Prostate gland (tissue), 2 donors: ENCODE measurements around the gene MLYCD. TPM values are rescaled to one million over a fixed set of nuclear protein-coding genes. Genes with fewer than 3 reads are reported as not detected.

Experiments
- DNase-seq: peaks from one replicate; pipeline ENCODE4 v3.0.0-alpha.2; 2019; ENCODE audit warnings: low spot score
- H3K27ac ChIP-seq, 2 donors: fragments of 200-600 bp; sonication (generic); 2 replicates each; pipeline ENCODE4 v1.5.1; 2017 to 2019
- H3K27me3 ChIP-seq: fragments of 200-600 bp; sonication (generic); replicated peaks from 2 replicates; pipeline ENCODE4 v1.5.1; 2019; ENCODE audit not compliant: insufficient read depth
- H3K36me3 ChIP-seq, 2 donors: fragments of 200-600 bp; sonication (generic); 1 replicate in 1 of 2; 2 replicates in 1 of 2; pipeline versions ENCODE4 v1.5.1 to v1.8.1; 2017 to 2019
- H3K4me1 ChIP-seq: fragments of 200-600 bp; sonication (generic); replicated peaks from 2 replicates; pipeline ENCODE4 v1.5.1; 2019
- H3K4me3 ChIP-seq, 2 donors: fragments of 200-600 bp; sonication (generic); 2 replicates each; pipeline ENCODE4 v1.5.1; 2017 to 2019
- H3K9me3 ChIP-seq: fragments of 200-600 bp; sonication (generic); 2 replicates; pipeline ENCODE4 v1.5.1; 2017
- POLR2A ChIP-seq: fragments of 450-650 bp; IDR thresholded peaks from one replicate; pipeline ENCODE4 v1.6.1; 2016; ENCODE audit warnings: antibody characterized with exemption, mild to moderate bottlenecking
- POLR2AphosphoS5 ChIP-seq: sonication (generic); formaldehyde crosslinking; IDR thresholded peaks from one replicate; pipeline ENCODE4 v1.6.1; 2017; ENCODE audit warnings: antibody characterized with exemption
- WGBS: methylation state at CpG from one replicate; pipeline ENCODE4 v1.1.5; 2018; 5-methylcytosine and 5-hydroxymethylcytosine counted together
- intact Hi-C: fragments of 100-400 bp; cut with DNase I; formaldehyde crosslinking; loops from one replicate; pipeline ENCODE4 v1.14.2; 2022
- total RNA-seq, 2 donors: library from RNA; depleted of rRNA; stranded (reverse); fragments of >200 nt; gene quantifications; one replicate each; pipeline ENCODE4 v1.1.0, GENCODE V29; 2016
- TF ChIP-seq, protein P1 (sequence below), 4 experiments: fragments of 200-600 bp in 2 of 4; fragments of 450-650 bp in 2 of 4; sonication (generic) in 2 of 4; IDR thresholded peaks; 1 replicate in 3 of 4; 2 replicates in 1 of 4; pipeline ENCODE4 v1.5.1; 2016 to 2019; ENCODE audit warnings: antibody characterized with exemption in 4 of 4, mild to moderate bottlenecking in 2 of 4, moderate library complexity in 2 of 4

The MLYCD gene
- total RNA-seq, 2 donors from 2014 or later = 6.5 to 16.7 TPM

DNA sequence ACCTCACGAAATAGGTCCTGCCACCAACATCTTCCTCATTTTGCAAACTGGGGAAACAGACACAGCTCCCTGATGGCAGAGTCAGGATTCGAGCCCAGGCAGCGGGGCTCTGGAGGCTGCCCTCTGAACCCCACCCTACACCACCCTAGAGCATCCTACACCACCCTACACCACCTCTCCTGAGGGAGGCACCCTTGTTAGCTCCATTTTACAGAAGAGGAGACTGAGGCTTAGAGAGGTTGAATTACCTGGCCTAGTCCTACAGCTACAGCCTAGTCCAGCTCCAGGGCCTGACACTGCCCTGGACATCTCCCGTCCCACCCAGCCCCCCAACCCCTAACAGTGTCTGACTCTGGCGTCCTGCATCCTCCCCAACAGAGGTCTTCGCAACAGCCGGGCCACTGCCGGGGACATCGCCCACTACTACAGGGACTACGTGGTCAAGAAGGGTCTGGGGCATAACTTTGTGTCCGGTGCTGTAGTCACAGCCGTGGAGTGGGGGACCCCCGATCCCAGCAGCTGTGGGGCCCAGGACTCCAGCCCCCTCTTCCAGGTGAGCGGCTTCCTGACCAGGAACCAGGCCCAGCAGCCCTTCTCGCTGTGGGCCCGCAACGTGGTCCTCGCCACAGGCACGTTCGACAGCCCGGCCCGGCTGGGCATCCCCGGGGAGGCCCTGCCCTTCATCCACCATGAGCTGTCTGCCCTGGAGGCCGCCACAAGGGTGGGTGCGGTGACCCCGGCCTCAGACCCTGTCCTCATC, 65.9 kb downstream of the MLYCD start:
- Histone ChIP-seq H3K27ac (no peak overlapping the region), H3K4me1 (no peaks in the 10 kb centered on the region), H3K4me3 (no peak overlapping the region), H3K27me3 (no peaks in the 10 kb centered on the region), H3K36me3 (no peaks in the 10 kb centered on the region), H3K9me3 (no peaks in the 10 kb centered on the region)
- intact Hi-C loops = loop anchor here (5.0 to 10.0 kb wide), 3 partner anchors 97 to 520 kb away; no protein-coding TSS in a partner anchor
- TF ChIP-seq, protein P1, sequence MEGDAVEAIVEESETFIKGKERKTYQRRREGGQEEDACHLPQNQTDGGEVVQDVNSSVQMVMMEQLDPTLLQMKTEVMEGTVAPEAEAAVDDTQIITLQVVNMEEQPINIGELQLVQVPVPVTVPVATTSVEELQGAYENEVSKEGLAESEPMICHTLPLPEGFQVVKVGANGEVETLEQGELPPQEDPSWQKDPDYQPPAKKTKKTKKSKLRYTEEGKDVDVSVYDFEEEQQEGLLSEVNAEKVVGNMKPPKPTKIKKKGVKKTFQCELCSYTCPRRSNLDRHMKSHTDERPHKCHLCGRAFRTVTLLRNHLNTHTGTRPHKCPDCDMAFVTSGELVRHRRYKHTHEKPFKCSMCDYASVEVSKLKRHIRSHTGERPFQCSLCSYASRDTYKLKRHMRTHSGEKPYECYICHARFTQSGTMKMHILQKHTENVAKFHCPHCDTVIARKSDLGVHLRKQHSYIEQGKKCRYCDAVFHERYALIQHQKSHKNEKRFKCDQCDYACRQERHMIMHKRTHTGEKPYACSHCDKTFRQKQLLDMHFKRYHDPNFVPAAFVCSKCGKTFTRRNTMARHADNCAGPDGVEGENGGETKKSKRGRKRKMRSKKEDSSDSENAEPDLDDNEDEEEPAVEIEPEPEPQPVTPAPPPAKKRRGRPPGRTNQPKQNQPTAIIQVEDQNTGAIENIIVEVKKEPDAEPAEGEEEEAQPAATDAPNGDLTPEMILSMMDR (IDR thresholded peaks at IDR 0.05) = no peak
- TF ChIP-seq POLR2A (no peak), POLR2AphosphoS5 (no peak)
- WGBS = 89% methylated on average over 14 of the region's 26 CpGs
- no peak for DNase-seq

- no peak overlapping the region for H3K27ac ChIP-seq
- no peak for DNase-seq
- no peaks in the 10 kb centered on the region for H3K27me3 ChIP-seq
- 95% methylated on average over 27 of the region's 36 CpGs for WGBS
- no peak overlapping the region for H3K4me3 ChIP-seq
- H3K36me3 ChIP-seq = no peaks in the 10 kb centered on the region
- TF ChIP-seq, protein P1 (IDR thresholded peaks at IDR 0.05) = no peak
- TF ChIP-seq POLR2AphosphoS5 (no peak), POLR2A (no peak)
- H3K9me3 ChIP-seq = no peaks in the 10 kb centered on the region
- intact Hi-C loops = loop anchor here (5.0 to 10.0 kb wide), 3 partner anchors 97 to 519 kb away; no protein-coding TSS in a partner anchor
- H3K4me1 ChIP-seq = no peaks in the 10 kb centered on the region
Measured at GRCh38 chr16:83965444-83966152, 66.7 kb downstream of the MLYCD start.

GRCh38 chr16:83966153-83966696, 67.3 kb downstream of the MLYCD start:
- DNase-seq = no peak
- Histone ChIP-seq H3K36me3 (no peaks in the 10 kb centered on the region), H3K4me1 (no peaks in the 10 kb centered on the region), H3K9me3 (no peaks in the 10 kb centered on the region), H3K27ac (no peak overlapping the region), H3K27me3 (no peaks in the 10 kb centered on the region), H3K4me3 (no peak overlapping the region)
- TF ChIP-seq POLR2AphosphoS5 = no peak
- TF ChIP-seq, protein P1 (IDR thresholded peaks at IDR 0.05) = no peak
- no peak for TF ChIP-seq POLR2A
- 94% methylated on average over 10 of the region's 13 CpGs for WGBS
- intact Hi-C loops = loop anchor here (5.0 to 10.0 kb wide), 3 partner anchors 96 to 519 kb away; no protein-coding TSS in a partner anchor

DNA sequence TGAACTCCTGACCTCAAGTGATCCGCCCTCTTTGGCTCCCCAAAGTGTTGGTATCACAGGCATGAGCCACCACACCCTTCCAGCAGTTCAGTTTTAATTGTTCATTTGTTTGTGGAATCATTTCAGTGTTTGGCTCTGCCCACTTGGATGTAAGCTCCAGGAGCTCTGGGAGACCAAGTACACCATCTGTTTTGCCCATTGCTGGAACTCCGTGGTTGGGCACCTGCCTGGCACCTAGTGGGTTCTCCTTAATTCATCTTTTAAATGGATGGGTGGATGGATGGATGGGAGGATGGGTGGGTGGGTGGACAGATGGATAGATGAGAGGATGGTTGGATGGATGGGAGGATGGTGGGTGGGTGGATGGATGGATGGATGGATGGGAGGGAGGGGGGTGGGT, 68.2 kb downstream of the MLYCD start:
- WGBS = 69% methylated on average over 2 of the region's 2 CpGs
- intact Hi-C loops = loop anchor here (5.0 to 10.0 kb wide), 3 partner anchors 95 to 518 kb away; no protein-coding TSS in a partner anchor

More for the DNA sequence above, 68.2 kb downstream of the MLYCD start:
- TF ChIP-seq POLR2AphosphoS5 (no peak), POLR2A (no peak)
- TF ChIP-seq, protein P1 (IDR thresholded peaks at IDR 0.05) = no peak
- Histone ChIP-seq H3K4me1 (no peaks in the 10 kb centered on the region), H3K4me3 (no peak overlapping the region), H3K36me3 (no peaks in the 10 kb centered on the region), H3K27me3 (no peaks in the 10 kb centered on the region), H3K27ac (no peak overlapping the region), H3K9me3 (no peaks in the 10 kb centered on the region)
- no peak for DNase-seq
